NOMO-1 (cell line): ENCODE data around the gene RNF5.
"Not testable (repeated sequence)": the region's sequence is repeated elsewhere in the genome, so short reads cannot be mapped to it uniquely, and the experiment has no call there.

ENCODE experiments used
- DNase-seq, 2 experiments: peaks; one replicate each; lab custom pipeline; 2025; ENCODE audit not compliant: unreplicated experiment in 2 of 2; lab: John Stamatoyannopoulos, UW

RNF5 gene

GRCh38 chr6:32203426-32204267 is 25.4 kb downstream of the RNF5 start:
- DNase-seq = no peak

- no peak for DNase-seq
These were observed 26.1 kb downstream of the RNF5 start for GRCh38 chr6:32204268-32204715.

GRCh38 chr6:32208996-32209395 is 30.8 kb downstream of the RNF5 start:
- DNase-seq = no peak

- DNase-seq = no peak
These were observed 32.0 kb downstream of the RNF5 start for GRCh38 chr6:32210191-32210601.

GRCh38 chr6:32211432-32211831 is 33.2 kb downstream of the RNF5 start:
- DNase-seq = not testable (repeated sequence)

- DNase-seq = no peak
These were observed 34.0 kb downstream of the RNF5 start for GRCh38 chr6:32212076-32212760.

- no peak for DNase-seq
These were observed 35.4 kb downstream of the RNF5 start for GRCh38 chr6:32213649-32214048.

GRCh38 chr6:32214126-32214525 is 35.9 kb downstream of the RNF5 start:
- peak in 1 of 2 experiments; percentile 14 for DNase-seq

- no peak for DNase-seq
These were observed 37.4 kb downstream of the RNF5 start for GRCh38 chr6:32215617-32216016.

GRCh38 chr6:32216285-32216684 is 38.1 kb downstream of the RNF5 start:
- DNase-seq = no peak

GRCh38 chr6:32216998-32217397 is 38.8 kb downstream of the RNF5 start:
- DNase-seq = no peak

- no peak for DNase-seq
These were observed 40.0 kb downstream of the RNF5 start for GRCh38 chr6:32218167-32218566.

- DNase-seq = no peak
These were observed 41.8 kb downstream of the RNF5 start for GRCh38 chr6:32220021-32220420.

GRCh38 chr6:32222333-32223230 is 44.4 kb downstream of the RNF5 start:
- peak in 1 of 2 experiments; percentile 14 for DNase-seq

- DNase-seq = no peak
These were observed 45.3 kb downstream of the RNF5 start, which contains the start of gene NOTCH4 for GRCh38 chr6:32223258-32224235. TSS of gene NOTCH4 (minus strand) at chr6:32224067. CDS start at chr6:32223928, 139 bp downstream.

GRCh38 chr6:32224696-32225095 is 46.5 kb downstream of the RNF5 start:
- DNase-seq = no peak

- DNase-seq = no peak
These were observed 48.2 kb downstream of the RNF5 start for GRCh38 chr6:32226434-32226833.
